ENCODE measurements around the gene AFF3.

- TF ChIP-seq POLR2A (IDR thresholded peaks at IDR 0.05) (no peak), CTCF (IDR thresholded peaks at IDR 0.05) (no peak)
These were observed 31.6 kb upstream of the AFF3 start for GRCh38 chr2:100174026-100174431.
